Right lung (tissue), 5 donors: Measurements from ENCODE around the gene SLC35E3. TPM values are rescaled to one million over a fixed set of nuclear protein-coding genes. Genes with fewer than 3 reads are reported as not detected.

Experiments
- polyA plus RNA-seq, 5 donors: library from polyadenylated mRNA; unstranded; fragments of 120-200 nt; gene quantifications; one replicate each; pipeline versions ENCODE4 v1.2.1 to v1.2.3, GENCODE V29; 2013; ENCODE audit warnings: inconsistent platforms in 1 of 5, low replicate concordance in 1 of 5; ENCODE audit not compliant: insufficient read length in 5 of 5, insufficient read depth in 1 of 5

SLC35E3 gene
- polyA plus RNA-seq, 5 donors: 13.6 to 20.7 (median 17.9) TPM

Other genes starting within 250 kb of the SLC35E3 start
- gene RAP1B, start 135.3 kb upstream of the SLC35E3 start, polyA plus RNA-seq: 100 to 1,000 TPM; 169 to 225 (median 197) TPM
- gene NUP107, start 59.2 kb upstream of the SLC35E3 start, polyA plus RNA-seq: 10 to 100 TPM; 53.9 to 95.6 (median 75.2) TPM
- gene MDM2, start 62.0 kb downstream of the SLC35E3 start, polyA plus RNA-seq: 100 to 1,000 TPM in 3 of 5 donors, 10 to 100 TPM in 2; 80.8 to 129 (median 113) TPM
- 100 to 1,000 TPM; 241 to 466 (median 348) TPM for gene CPM, start 187.0 kb downstream of the SLC35E3 start, polyA plus RNA-seq